GM19397 (cell line): Measurements from ENCODE around the gene BCL2.
A peak's percentile ranks its signal among the peaks of the same experiment; 100 is the strongest.

ENCODE experiments used
- ATAC-seq: cut with Tn5 transposase; IDR thresholded peaks from one replicate; pipeline ENCODE4 v1.9.1; 2021; ENCODE audit warnings: mild to moderate bottlenecking, moderate library complexity; ENCODE audit not compliant: unreplicated experiment

BCL2 gene

DNA sequence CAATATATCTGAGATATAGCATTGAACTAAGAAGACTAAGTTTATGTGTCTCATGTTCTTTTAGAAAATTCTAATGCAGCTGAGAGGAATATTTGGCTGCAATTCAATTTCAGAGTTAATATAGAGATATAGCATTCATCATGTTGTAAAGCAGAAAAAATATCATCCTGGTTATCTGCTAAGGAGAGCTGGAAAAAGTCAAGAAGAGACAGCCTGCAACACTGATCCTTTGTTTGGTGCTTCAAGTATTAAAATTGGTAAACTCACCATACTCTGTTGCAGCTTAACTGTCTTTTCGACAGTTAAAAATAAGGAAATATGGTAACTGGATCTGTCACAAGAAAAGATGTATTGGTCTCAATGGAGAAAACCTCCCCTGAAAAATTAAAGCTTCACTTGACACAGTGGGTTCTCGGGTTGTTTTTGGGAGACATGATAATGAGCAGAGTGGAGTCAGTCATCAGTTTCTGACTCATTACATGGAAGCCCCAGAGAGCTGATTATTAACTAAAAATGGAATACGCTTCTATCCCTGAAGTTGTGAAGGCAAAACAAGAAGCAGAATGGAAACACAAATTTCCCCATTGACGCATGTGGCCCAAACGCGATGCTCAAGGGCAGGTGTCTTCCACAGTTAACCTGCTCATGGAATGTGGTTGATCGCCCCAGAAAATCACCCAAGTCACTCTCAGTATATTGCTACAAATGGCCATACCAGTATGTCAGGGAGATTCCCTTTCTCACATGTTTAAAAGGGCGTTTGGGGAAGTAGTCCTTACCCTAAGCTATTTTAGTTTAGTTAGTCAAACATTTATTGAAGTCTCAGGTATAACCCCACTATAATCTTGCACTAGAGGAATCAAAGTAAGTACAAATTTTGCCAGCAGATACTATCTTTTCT, 8.2 kb downstream of the BCL2 start:
- peak; percentile 55 for ATAC-seq

DNA sequence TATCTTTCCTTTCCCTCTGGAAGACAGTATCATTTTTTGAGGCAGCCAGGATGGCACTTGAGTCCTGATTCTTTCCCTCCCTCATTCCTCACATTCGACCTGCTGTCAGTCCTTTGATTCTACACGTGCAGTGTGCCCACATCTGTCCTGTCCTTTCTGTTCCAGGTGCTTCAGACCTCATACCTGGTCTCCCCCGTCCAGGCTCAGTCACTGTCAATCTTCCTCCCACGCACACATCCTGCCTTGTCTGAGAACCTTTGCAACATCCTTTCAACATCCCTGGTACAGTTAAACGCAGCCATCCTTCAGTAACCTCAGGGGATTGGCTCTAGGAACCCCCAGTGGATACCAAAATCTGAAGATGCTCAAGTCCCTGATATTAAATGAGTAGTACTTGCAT, 10.1 kb downstream of the BCL2 start:
- no peak for ATAC-seq

DNA sequence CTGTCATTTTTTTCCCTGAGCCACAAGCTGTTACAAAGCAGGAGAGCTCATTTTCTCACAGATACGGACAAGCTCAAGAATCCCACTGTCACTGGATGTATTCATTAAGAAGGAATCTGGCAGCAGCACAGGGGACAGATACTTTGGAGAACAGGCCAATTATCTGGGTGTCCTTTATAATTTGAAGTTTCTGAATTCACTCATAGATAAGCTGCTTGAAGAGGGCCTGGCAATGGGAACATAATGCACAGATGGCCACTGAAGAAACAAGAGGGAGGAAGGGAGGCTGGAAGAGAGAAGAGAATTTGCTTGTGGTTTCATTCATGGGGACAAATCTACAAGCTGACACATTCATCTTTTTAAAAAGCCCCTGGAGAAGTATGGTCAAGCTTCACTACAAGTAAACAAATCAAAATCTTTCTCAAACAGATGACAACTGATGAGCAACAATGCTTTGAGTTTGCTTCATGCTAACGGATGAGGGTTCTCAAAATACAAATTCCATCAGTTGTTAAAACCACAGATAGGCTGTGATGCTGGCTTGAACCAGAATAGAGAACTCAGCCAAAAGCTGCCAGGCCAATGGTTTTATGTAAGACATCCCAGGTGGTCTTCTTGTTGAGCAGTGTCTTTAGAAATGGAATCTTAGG, 11.9 kb downstream of the BCL2 start:
- ATAC-seq, result no peak

DNA sequence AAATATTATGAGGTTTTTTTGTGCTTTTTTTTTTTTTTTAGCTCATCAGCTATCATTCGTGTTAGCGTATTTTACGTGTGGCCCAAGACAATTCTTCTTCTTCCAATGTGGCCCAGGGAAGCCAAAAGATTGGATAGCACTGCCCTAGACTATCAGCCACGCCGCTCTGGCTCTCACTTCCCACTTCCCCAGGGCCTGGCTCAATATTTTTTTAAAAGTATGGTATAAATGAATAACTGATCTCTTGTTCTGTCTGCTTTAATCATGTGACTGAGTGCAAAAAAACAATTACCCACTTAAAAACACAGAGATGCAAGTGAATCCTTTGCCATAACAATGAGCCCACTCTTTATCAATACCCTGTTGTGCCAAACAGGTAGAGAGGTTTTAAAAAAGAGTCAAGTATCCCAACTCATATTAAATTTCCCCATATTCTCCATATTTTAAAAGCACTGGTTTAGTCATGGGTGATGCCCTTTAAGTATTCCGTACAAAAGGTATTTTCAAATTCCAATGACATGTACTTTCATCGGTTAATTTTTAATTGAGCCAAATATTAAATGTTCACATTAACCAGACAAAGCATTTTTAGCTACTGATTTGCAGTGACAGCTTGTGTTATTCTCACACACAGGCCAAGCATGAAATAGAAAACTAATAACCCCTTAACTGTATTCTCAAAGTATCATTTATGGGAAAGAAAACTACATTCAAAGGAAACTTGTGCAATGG, 12.6 kb downstream of the BCL2 start:
- ATAC-seq, result no peak

DNA sequence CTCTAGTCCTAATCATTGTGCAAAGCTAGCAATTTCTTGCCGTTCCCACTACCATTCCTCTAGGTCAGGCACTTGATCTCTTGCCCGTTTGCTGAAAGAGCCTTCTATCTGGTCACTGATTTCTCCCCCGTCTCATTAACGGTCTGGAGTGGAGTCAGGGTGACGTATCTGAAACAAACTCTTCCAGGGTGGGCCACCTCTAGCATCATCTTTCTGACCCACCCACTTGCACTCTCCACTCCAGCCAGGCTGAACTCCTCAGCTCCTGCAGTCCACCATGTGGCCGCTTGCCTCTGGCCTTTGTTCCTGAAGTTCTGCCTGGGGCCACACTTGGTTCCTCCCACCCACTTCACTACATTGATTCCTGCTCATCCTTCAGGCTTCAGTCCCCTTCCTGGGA, 13.3 kb downstream of the BCL2 start:
- no peak for ATAC-seq

DNA sequence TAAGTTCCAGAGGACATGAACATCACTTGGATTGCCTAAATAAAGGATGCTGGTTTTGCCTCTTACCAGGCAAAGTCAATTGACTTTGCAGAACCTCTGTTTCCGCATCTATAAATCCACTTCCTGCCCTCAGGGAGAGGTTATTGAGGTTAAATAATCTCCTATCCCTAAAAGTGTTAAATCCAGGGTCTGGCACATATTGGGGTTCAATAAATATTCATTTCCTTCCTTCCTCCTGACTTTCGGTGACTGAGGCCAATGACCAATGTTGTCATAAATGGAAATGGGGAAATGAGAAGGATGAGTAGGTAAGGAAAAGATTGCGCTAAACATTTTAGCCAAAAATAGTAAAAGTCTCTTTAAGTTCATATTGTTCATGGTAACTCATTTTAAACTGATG, 16.0 kb downstream of the BCL2 start:
- ATAC-seq, result no peak

DNA sequence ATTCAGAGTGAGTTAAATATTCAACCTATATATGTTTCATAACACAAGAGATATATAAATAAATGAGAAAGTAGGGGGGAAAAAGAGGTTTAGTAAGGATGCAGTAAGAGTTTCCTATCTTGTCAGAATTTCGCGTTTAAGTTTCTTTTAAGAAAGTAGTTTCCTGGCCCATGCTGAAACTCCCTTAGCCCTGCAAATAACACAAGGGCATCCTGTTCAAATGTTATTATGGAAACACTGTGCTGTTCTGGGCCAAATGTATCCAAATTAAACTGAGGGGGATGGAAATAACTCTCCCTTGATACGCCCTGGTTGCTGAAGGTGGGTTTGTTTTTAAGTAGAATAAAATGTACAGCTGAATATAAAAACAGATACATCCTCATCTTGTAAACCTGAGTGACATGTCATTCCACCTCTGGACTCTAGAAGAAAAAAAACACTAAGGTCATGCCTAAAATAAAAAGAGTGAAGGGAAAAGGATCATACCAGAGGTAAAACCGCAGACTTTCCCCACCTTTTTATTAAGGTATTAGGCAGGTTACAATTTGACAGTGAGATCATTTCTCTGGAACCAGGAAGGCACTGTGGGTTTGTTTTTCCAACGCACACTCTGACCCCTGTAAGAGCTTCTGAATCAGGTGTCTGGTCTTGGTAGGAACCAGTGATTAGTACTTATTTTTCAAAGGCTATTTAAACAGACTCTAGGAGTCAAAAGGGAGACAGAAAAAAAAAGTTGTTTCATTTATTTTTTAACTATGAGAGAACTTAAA, 16.7 kb downstream of the BCL2 start:
- ATAC-seq, result no peak

DNA sequence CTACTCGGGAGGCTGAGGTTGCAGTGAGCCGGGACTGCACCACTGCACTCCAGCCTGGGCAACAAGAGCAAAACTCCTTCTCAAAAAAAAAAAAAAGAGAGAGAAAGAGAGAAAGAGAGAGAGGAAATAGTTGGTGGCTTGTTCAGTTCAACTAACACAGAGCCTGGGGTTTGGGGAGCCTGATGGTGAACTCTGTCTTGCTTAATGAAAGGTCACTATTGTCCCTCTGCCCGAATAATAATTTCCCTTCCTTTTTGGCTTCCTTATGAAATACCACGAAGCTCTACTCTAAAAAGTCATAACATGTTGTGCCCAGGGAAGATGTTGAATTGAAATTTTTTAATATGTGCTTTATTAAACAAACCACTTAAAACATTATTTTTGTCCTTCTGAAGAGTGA, 17.3 kb downstream of the BCL2 start:
- no peak for ATAC-seq

DNA sequence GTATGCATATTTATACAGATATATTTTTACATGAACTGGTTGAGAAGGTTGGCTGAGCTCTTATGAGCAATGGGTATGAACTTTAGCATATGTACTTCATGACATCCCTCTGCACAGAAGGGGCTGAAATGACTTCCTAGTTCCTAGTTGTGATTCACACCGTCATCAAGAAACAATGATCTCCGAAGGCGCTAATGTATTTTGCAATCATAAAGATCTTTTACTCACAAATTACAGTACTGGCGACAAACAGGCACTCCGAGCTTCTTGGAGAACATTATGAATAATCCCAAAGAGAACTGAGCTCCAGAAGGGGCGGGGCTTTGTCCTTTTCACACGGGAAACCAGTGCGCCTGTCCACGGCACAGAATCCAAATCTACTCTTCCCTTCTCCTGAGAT, 18.1 kb downstream of the BCL2 start:
- no peak for ATAC-seq

DNA sequence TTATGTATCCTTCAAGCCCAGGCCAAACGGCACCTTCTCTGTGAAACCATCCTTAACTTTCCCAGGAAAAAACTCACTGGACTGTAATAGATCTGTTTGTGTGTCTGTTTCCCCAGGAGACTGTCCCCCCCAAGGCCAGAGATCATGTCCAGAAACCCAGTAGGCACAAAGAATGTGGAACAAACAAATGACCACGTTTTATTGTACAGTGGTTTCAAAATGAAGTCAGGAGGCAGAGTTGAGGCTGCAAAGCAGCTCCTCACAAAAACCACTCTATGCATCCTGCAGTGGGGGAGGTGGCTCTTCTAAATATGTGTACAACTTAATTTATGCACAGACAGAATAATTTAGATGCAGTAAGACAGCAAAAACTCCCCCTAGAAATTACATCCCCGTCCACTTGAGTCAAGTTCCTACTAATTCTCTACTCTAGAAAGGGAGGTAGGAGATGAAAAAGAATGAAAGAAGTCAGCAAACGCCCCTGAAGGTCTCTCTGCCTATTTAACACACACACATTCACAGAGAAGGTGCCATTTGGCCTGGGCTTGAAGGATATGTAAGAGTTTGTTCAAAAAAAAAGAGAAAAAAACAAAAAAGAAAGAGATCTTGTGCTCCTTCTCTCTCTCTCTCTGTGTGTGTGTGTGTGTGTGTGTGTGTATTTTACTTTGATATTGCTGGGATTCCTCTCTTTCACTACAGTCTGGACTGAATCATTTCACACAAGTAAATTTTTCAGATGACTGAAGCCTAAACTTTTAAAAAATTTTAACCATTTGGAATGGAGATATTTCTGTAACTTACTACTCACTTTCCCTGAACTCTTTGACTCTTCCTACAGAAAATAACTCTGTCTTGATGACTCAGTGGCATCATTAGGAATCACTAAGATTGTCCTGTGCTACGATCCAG, 19.5 kb downstream of the BCL2 start:
- ATAC-seq, result peak; percentile 57

DNA sequence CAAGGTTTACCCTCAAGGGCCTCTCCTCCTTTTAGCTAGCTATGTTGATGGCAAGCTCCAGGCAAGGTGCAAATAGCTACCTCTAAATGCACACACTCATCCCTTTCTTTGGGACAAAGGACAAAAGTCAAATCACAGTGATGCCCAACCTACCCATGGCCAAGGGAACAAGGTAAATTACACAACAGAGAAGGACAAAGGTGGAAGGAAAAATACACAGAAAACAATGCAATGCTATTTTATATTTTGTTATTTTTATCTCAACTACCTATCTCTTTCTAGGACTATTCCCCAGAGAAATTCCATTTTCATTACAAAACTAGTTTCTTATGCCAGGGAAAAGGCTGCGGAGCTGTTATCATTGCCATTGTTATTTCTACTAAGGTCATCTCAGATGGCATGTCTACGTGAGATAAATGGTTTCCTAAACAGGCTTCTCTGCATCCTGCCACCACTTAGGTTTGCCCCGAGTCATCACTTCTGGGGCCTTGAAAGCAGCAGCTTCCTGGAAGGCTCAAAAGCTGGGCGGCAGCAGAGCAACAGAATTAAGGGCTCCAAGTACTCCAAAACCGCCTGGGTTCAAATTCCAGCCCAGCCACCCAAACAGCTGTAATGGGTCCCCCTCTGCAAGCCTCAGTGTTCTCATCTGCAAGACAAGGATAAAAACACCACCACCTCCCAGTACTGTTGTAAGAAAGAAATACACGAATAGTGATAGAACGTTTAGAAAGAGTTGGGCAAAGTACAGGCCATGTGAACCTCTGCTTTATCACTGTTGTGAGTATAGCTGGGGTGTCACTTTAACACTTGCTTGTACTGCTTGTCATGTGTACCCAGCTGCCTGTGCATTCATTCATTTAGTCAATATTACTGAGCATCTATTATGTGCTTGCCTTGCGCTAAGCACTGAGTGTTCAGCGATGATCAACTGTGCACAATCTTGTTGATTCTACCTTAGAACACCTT, 20.9 kb downstream of the BCL2 start:
- no peak for ATAC-seq

DNA sequence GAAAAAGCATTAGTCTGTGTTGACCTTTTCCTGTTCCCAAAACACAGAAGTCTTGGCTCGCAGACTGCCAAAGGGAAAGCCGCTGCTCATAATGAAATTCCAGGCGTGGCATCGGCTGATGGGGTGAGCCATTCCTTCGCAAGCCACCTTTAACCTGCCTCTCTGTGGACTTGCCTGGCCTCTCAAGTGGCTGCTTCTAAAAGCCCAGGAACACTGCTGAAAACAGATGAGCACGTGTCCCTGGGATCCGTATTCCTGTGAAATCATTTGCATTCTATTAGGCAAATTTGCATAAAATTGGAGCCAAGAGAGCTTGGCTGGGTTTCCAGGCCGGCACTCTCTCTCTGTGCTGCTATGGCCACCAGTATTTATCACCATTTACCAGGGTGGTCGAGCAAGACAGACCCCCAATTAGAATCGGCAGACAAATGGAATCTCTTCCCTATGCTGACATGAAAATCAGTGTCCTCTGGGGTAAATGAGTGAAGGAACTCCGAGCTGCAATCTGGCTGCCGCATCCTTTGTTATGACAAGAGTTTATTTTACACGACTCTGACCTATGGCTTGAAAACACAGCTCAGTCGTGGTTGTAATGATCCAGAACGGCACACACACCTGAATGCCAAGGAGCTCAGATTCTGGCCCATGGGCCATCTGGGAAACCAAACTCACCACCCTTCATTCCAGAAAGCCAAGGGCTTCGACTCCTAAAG, 21.7 kb downstream of the BCL2 start:
- ATAC-seq, result no peak

DNA sequence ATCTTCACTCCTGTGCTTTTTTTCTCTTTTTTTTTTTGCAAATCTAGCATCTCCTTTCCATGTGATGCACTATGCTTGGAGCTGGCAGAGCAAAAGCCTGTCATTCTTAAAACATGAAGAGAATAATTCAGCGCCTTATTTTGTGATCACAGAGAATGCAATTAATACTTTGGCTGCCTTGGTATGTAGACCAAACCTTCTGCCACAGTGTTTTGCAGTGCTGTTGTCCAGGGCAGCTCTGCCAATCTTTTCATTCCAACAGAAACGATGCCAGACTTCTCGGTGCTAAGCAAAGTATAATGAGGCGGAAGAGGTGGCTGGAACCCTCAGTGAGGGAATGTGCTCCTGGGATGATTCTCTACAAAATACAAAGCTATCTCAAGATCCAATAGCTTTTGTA, 25.6 kb downstream of the BCL2 start:
- no peak for ATAC-seq

DNA sequence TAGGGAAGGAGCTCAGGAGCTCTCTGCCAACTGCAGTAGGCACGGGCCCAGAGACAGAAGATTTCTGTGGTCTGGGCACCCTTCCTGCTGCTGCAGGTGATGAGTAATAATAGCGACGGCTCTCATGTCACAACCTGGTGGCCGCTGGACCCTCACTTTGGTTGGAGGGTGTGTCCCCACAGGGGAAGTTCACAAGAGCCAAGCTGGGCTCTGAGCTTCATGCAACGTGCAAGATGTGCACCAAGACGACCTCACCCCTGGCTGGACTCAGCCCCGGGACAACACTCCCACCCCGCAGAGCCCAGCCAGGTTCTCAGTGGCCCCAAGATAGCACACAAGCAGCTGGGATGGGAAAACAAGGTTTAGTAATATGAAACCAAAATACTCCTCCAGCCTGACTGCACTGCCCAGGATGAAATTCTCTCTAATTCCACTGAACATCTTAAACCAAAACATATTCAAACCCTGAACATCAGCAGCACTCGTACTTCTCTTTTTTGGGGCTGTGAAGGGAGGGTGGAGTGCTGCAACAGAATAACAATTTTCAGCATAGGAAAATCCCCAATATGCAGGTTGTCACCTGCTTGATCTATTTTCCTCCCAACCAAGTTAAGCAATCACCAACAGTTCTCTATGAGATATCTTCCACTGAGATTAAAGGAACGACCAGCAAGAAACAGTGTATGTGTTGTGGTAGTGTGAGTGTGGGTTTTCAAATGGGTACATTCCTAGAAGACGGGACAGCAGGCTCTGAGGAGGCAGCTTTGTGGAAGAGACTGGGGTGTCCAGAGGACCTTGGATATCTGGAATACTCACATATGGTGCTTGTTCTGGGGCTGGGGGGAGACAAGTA, 26.5 kb downstream of the BCL2 start:
- peak; percentile 58 for ATAC-seq

DNA sequence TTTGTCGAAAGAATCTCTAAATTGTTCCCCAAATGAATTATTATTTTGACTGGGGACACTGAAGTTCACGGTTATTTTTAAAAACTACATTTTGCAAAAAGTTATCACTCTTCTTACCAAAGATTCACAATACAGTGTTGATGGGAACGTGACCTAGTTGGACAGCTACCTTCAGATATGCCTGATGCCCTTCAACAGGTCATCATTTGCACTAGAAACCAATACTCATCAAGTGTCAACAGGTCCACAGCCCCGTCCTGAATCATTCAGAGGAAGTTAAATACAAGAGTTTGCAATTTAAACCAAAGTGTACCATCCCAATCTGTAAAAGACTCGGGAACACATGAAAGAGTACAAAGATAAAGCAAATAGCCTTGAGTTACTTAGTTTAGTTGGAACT, 28.3 kb downstream of the BCL2 start:
- ATAC-seq, result no peak

DNA sequence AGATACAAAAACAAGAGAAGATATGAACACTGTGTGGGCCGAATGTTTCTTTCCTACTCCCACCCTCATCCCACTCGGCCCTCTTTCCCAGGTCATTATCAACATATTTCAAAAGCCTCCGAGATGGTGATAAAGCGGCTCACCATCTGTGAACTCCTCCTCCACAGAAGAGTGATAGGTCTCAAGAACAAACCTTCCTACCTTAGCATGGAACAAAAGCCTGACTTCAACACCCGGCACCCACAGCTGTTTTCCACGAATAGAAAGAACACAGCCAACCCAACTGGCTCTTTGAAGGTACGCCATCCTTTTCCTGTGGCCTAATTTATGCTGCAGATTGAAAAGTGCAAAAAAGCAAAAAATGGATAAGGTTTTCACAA, 28.8 kb downstream of the BCL2 start:
- no peak for ATAC-seq

DNA sequence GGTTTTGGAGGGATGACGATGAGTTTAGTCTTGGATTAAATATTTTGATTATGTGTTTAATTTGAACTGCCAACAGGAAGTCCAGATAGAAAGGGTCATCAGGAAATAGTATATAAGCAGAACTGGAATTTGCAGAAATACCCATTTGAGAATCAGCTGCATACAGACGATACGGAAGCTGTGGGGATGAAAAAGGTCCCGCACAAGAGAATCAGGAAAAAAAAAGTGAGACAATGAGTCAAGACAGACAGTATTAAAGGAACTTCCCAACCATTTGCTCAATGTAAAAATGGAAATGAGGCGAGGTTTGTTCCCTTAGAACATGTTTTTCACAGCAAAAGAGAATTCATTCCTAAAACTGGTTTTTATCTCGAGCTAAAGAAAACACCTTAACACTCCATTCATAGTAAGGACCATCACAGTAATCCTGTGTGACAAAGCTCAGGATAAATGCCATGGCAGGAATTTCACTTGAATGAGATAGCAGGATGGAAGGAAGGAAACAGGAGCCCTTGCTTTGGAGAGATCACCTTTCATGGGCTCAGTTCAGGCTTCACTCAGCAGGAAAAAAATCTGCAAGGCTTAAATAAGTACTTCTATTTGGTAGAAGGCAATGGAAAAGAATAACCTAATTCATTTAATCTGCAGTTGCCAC, 29.3 kb downstream of the BCL2 start:
- ATAC-seq, result no peak
